GM12878 (cell line): ENCODE results near the gene CACNA1E. TPM values are rescaled to one million over a fixed set of nuclear protein-coding genes. Genes with fewer than 3 reads are reported as not detected.

Experiments used
- ATAC-seq: fragments of 200-7000 bp; cut with Tn5 transposase; 3 replicates; pipeline ENCODE4 v1.9.1; 2020; ENCODE audit warnings: mild to moderate bottlenecking, moderate library complexity
- BruUV-seq: library from RNA; stranded (reverse); fragments of 400-500 nt; replicated peaks from 2 replicates; lab custom pipeline; 2021; lab: Mats Ljungman, UMichigan
- CTCF ChIA-PET: fragments of 300-600 bp; sonication (Branson Sonifier 250); formaldehyde crosslinking; extraction: SDS; loops from one replicate; lab custom pipeline; 2021; ENCODE audit warnings: inconsistent platforms; lab: Yijun Ruan, JAX
- POLR2A ChIA-PET: fragments of 350-600 bp; formaldehyde crosslinking; extraction: SDS; loops from one replicate; lab custom pipeline; 2021; ENCODE audit warnings: inconsistent platforms; lab: Charles Lee
- RAD21 ChIA-PET: fragments of 300-600 bp; sonication (Branson Sonifier 250); formaldehyde crosslinking; loops from one replicate; lab custom pipeline; 2023; ENCODE audit warnings: antibody characterized with exemption; ENCODE audit not compliant: unreplicated experiment; lab: Charles Lee
- SMC1A ChIA-PET: fragments of 300-600 bp; sonication (Branson Sonifier 250); formaldehyde crosslinking; loops from one replicate; lab custom pipeline; 2023; ENCODE audit not compliant: unreplicated experiment, uncharacterized antibody; lab: Charles Lee
- DNase-seq: peaks from one replicate; pipeline ENCODE4 v3.0.0-alpha.2; 2011; ENCODE audit warnings: low read depth, low spot score
- FAIRE-seq: peaks from 3 replicates; lab custom pipeline; 2011; peaks lifted over from hg19 to GRCh38; lab: Jason Lieb, UNC
- H2AFZ ChIP-seq: 2 replicates; pipeline ENCODE4 v1.6.0; 2011; ENCODE audit warnings: low read depth, low read length, control low read depth; ENCODE audit not compliant: control insufficient read depth
- H3K27ac ChIP-seq: 2 replicates; pipeline ENCODE4 v1.5.1; 2011; ENCODE audit warnings: control low read depth; ENCODE audit not compliant: control insufficient read depth, insufficient read depth
- H3K27me3 ChIP-seq, 2 experiments: replicated peaks in 1 of 2; 2 replicates each; pipeline versions ENCODE4 v1.6.0 to v1.6.1; 2011; ENCODE audit warnings: low read length in 1 of 2; ENCODE audit not compliant: control insufficient read depth in 2 of 2, insufficient read depth in 2 of 2
- H3K36me3 ChIP-seq, 2 experiments: 2 replicates each; pipeline ENCODE4 v1.5.1; 2011; ENCODE audit warnings: low read length in 1 of 2; ENCODE audit not compliant: control insufficient read depth in 2 of 2, insufficient read depth in 2 of 2
- H3K4me1 ChIP-seq: 2 replicates; pipeline ENCODE4 v1.6.1; 2011; ENCODE audit warnings: mild to moderate bottlenecking, low read length, moderate library complexity, mixed read lengths; ENCODE audit not compliant: control insufficient read depth, insufficient read depth
- H3K4me2 ChIP-seq: 2 replicates; pipeline ENCODE4 v1.6.0; 2011; ENCODE audit warnings: control low read depth; ENCODE audit not compliant: control insufficient read depth, insufficient read depth
- H3K4me3 ChIP-seq: fragments of 200-600 bp; sonication (generic); 2 replicates; pipeline ENCODE4 v1.5.1; 2016
- H3K79me2 ChIP-seq: 2 replicates; pipeline ENCODE4 v1.6.0; 2011; ENCODE audit warnings: low read length; ENCODE audit not compliant: control insufficient read depth, insufficient read depth
- H3K9ac ChIP-seq: 2 replicates; pipeline ENCODE4 v1.8.0; 2011; ENCODE audit warnings: low read length, control low read depth, mixed read lengths; ENCODE audit not compliant: control insufficient read depth, insufficient read depth
- H3K9me3 ChIP-seq: replicated peaks from 3 replicates; pipeline ENCODE4 v1.5.1; 2011; ENCODE audit warnings: mild to moderate bottlenecking, low read length; ENCODE audit not compliant: control insufficient read depth, insufficient read depth
- H4K20me1 ChIP-seq: 2 replicates; pipeline ENCODE4 v1.6.0; 2011; ENCODE audit not compliant: control insufficient read depth, insufficient read depth
- BMI1 ChIP-seq: fragments of 450-650 bp; IDR thresholded peaks from 2 replicates; pipeline ENCODE4 v1.6.1; 2016; ENCODE audit warnings: mild to moderate bottlenecking, moderate library complexity, borderline replicate concordance
- CBFB ChIP-seq: IDR thresholded peaks from 2 replicates; pipeline ENCODE4 v1.6.1; 2016; ENCODE audit warnings: antibody characterized with exemption, low read depth
- CHD2 ChIP-seq: IDR thresholded peaks from 2 replicates; pipeline ENCODE4 v1.6.1; 2011; ENCODE audit warnings: low read depth, low read length, improper control_type of control experiment, borderline replicate concordance
- CREB1 ChIP-seq: IDR thresholded peaks from 2 replicates; pipeline ENCODE4 v1.6.1; 2012; ENCODE audit warnings: low read depth, mild to moderate bottlenecking, inconsistent platforms
- CTCF ChIP-seq, 3 experiments: IDR thresholded peaks in 2 of 3; conservative IDR thresholded peaks in 1 of 3; 2 replicates each; pipeline ENCODE4 v1.5.1; 2011; ENCODE audit warnings: low read depth in 3 of 3, low read length in 3 of 3, mild to moderate bottlenecking in 3 of 3, control low read depth in 2 of 3, moderate library complexity in 2 of 3, inconsistent platforms in 1 of 3, mixed read lengths in 1 of 3; ENCODE audit not compliant: control insufficient read depth in 2 of 3, insufficient read depth in 1 of 3; ENCODE audit errors: extremely low read depth in 1 of 3
- EP300 ChIP-seq, 2 experiments: fragments of 150-350 bp in 1 of 2; IDR thresholded peaks; 2 replicates each; pipeline ENCODE4 v1.6.1; 2011 to 2012; ENCODE audit warnings: low read depth in 2 of 2, low read length in 2 of 2, borderline replicate concordance in 1 of 2, improper control_type of control experiment in 1 of 2, inconsistent platforms in 1 of 2; ENCODE audit not compliant: control insufficient read depth in 1 of 2
- ESRRA ChIP-seq: IDR thresholded peaks from 2 replicates; pipeline ENCODE4 v1.6.1; 2012; ENCODE audit warnings: mild to moderate bottlenecking, low read length, improper control_type of control experiment
- EZH2 ChIP-seq: IDR thresholded peaks from 2 replicates; pipeline ENCODE4 v1.6.1; 2012; ENCODE audit warnings: low read depth, mild to moderate bottlenecking, control low read depth, inconsistent platforms, low read length, borderline replicate concordance; ENCODE audit not compliant: control insufficient read depth
- FOXM1 ChIP-seq: IDR thresholded peaks from 2 replicates; pipeline ENCODE4 v1.6.1; 2012; ENCODE audit warnings: low read depth, mild to moderate bottlenecking, inconsistent platforms, low read length, moderate library complexity
- IKZF2 ChIP-seq, 2 experiments: fragments of 450-650 bp; IDR thresholded peaks; 2 replicates each; pipeline ENCODE4 v1.6.1; 2017; ENCODE audit warnings: mild to moderate bottlenecking in 2 of 2, moderate library complexity in 2 of 2
- NFIC ChIP-seq: IDR thresholded peaks from 2 replicates; pipeline ENCODE4 v1.6.1; 2012; ENCODE audit warnings: low read depth, mild to moderate bottlenecking, inconsistent platforms, low read length, moderate library complexity
- RAD51 ChIP-seq: fragments of 450-650 bp; IDR thresholded peaks from 2 replicates; pipeline ENCODE4 v1.6.1; 2016; ENCODE audit warnings: moderate library complexity, mild to moderate bottlenecking, inconsistent platforms
- SIX5 ChIP-seq: IDR thresholded peaks from 2 replicates; pipeline ENCODE4 v1.6.1; 2011; ENCODE audit warnings: mild to moderate bottlenecking, low read depth, low read length, moderate library complexity; ENCODE audit not compliant: severe bottlenecking
- SMAD5 ChIP-seq: IDR thresholded peaks from 2 replicates; pipeline ENCODE4 v1.6.1; 2016; ENCODE audit warnings: antibody characterized with exemption, low read depth
- STAT3 ChIP-seq: IDR thresholded peaks from 2 replicates; pipeline ENCODE4 v1.6.1; 2011; ENCODE audit warnings: low read depth, low read length, improper control_type of control experiment
- WRNIP1 ChIP-seq: IDR thresholded peaks from 2 replicates; pipeline ENCODE4 v1.6.1; 2011; ENCODE audit warnings: low read depth, low read length, improper control_type of control experiment, borderline replicate concordance
- ZNF274 ChIP-seq: IDR thresholded peaks from one replicate; pipeline ENCODE4 v1.8.0; 2011; ENCODE audit not compliant: insufficient read length, insufficient read depth
- WGBS: methylation state at CpG from one replicate; pipeline ENCODE4 v1.1.6; 2016; ENCODE audit warnings: low lambda C conversion rate; ENCODE audit not compliant: insufficient replicate concordance, insufficient coverage; ENCODE audit errors: missing lambda C conversion rate; 5-methylcytosine and 5-hydroxymethylcytosine counted together
- in situ Hi-C: fragments of 300-500 bp; cut with MboI; formaldehyde crosslinking; loops from 9 replicates; pipeline ENCODE4 v1.14.3; 2018; ENCODE audit warnings: mixed read lengths
- intact Hi-C: fragments of 100-400 bp; cut with micrococcal nuclease; formaldehyde crosslinking; loops from one replicate; pipeline ENCODE4 v1.14.2; 2022; ENCODE audit not compliant: unreplicated experiment
- polyA plus RNA-seq, 11 experiments: library from polyadenylated mRNA; depleted of rRNA in 4 of 11; unstranded in 6 of 11; stranded (reverse) in 5 of 11; fragments of >200 nt; fragmentation: Nextera tagmentation in 4 of 11; fragmentation: Illumina TruSeq in 1 of 11; extraction: Ambion mirVana in 4 of 11; extraction: Trizol in 1 of 11; gene quantifications; 1 replicate in 1 of 11; 2 replicates in 10 of 11; pipeline versions ENCODE4 v1.2.1 to v1.2.3, GENCODE V29; 2011 to 2016; ENCODE audit warnings: inconsistent platforms in 2 of 11, missing spikeins in 2 of 11, low read depth in 1 of 11
- total RNA-seq, 4 experiments: library from RNA; depleted of rRNA in 3 of 4; stranded (reverse); fragments of >200 nt in 3 of 4; fragmentation: Illumina TruSeq in 1 of 4; extraction: Trizol in 1 of 4; gene quantifications; 2 replicates each; pipeline versions ENCODE4 v1.2.1 to v1.2.3, GENCODE V29; 2013 to 2021
- TF ChIP-seq, protein P1 (sequence below): IDR thresholded peaks from 2 replicates; pipeline ENCODE4 v1.6.1; 2011; ENCODE audit warnings: borderline replicate concordance, low read depth, mild to moderate bottlenecking, moderate library complexity, mixed read lengths, low read length; ENCODE audit not compliant: insufficient read depth; ENCODE audit errors: extremely low read length
- TF ChIP-seq, protein P2 (sequence below): fragments of 150-350 bp; IDR thresholded peaks from 2 replicates; pipeline ENCODE4 v1.6.1; 2014; ENCODE audit warnings: mild to moderate bottlenecking, low read depth, low read length

The CACNA1E gene
- total and polyA plus RNA-seq, 10 of the 15 experiments (the other 5 are each of a cell fraction or from before 2014, with no cell fraction given), result 0.57 to 22.0 (median 8.5) TPM

DNA sequence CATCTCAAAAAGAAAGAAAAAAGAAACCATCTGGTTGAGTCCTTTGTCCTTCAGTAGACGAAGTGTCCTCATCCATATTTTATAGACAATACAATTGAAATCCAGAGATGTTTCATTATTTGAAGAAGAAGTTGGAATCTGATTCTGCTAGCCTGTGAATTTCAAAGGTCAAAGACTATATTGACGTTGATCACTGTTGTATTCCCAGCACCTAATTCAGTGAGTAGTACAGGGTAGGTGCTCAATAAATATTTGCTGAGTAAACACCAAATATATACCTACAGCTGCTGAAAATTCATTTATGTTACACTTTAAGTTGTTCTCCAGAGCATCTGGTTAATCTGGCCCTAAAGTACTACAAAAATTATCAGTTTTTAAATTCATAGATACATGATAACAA lies 135.2 kb downstream of the CACNA1E start:
- Histone ChIP-seq H3K79me2 (no peaks in the 10 kb centered on the region), H3K4me1 (no peaks in the 10 kb centered on the region), H3K27me3 (no peaks in the 10 kb centered on the region), H3K36me3 (no peaks in the 10 kb centered on the region), H3K27ac (no peak overlapping the region), H3K4me3 (no peak overlapping the region), H3K9me3 (no peaks in the 10 kb centered on the region; the same call in 2 of the 3 replicates), H2AFZ (no peak overlapping the region), H3K9ac (no peak overlapping the region), H3K4me2 (no peak overlapping the region), H4K20me1 (no peaks in the 10 kb centered on the region)
- ChIA-PET POLR2A (no interaction called here), SMC1A (interaction anchor here (1.0 kb wide), 1 partner anchor 102 kb away, joined by 3 read pairs; no protein-coding TSS in a partner anchor), CTCF (no interaction called here), RAD21 (no interaction called here)
- no peak for ATAC-seq
- 0% methylated on average over 2 of the region's 2 CpGs for WGBS
- intact Hi-C loops, result no loop called here
- DNase-seq, result no peak
- in situ Hi-C loops, result no loop called here
- no TSS peak for BruUV-seq
- no peak for FAIRE-seq
- TF ChIP-seq IKZF2 (IDR thresholded peaks at IDR 0.05), result no peak
- TF ChIP-seq NFIC, result no peak
- TF ChIP-seq CTCF (IDR thresholded peaks at IDR 0.05 in 2 of 3, conservative IDR thresholded peaks at IDR 0.05 in 1 of 3; ENCODE audit: control insufficient read depth in 2 of 3, extremely low read depth in 1 of 3, insufficient read depth in 1 of 3, low read depth in 3 of 3, low read length in 3 of 3), result no peak
- TF ChIP-seq, protein P1, sequence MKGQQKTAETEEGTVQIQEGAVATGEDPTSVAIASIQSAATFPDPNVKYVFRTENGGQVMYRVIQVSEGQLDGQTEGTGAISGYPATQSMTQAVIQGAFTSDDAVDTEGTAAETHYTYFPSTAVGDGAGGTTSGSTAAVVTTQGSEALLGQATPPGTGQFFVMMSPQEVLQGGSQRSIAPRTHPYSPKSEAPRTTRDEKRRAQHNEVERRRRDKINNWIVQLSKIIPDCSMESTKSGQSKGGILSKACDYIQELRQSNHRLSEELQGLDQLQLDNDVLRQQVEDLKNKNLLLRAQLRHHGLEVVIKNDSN, result no peak
- TF ChIP-seq CREB1, result no peak
- TF ChIP-seq SIX5, result no peak
- no peak for TF ChIP-seq CHD2
- no peak for TF ChIP-seq STAT3
- TF ChIP-seq WRNIP1, result no peak
- TF ChIP-seq CBFB, result no peak
- no peak for TF ChIP-seq EP300 (IDR thresholded peaks at IDR 0.05; ENCODE audit: borderline replicate concordance in 1 of 2, control insufficient read depth in 1 of 2, low read depth in 2 of 2, low read length in 2 of 2)
- TF ChIP-seq ZNF274, result no peak
- TF ChIP-seq ESRRA, result no peak
- no peak for TF ChIP-seq SMAD5
- no peak for TF ChIP-seq FOXM1
- TF ChIP-seq BMI1, result no peak
- TF ChIP-seq, protein P2, sequence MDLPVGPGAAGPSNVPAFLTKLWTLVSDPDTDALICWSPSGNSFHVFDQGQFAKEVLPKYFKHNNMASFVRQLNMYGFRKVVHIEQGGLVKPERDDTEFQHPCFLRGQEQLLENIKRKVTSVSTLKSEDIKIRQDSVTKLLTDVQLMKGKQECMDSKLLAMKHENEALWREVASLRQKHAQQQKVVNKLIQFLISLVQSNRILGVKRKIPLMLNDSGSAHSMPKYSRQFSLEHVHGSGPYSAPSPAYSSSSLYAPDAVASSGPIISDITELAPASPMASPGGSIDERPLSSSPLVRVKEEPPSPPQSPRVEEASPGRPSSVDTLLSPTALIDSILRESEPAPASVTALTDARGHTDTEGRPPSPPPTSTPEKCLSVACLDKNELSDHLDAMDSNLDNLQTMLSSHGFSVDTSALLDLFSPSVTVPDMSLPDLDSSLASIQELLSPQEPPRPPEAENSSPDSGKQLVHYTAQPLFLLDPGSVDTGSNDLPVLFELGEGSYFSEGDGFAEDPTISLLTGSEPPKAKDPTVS, result no peak
- TF ChIP-seq RAD51, result no peak
- TF ChIP-seq EZH2, result no peak
